Neuronal stem cell (in vitro differentiated cells): ENCODE results near the gene S1PR4.

ENCODE experiments used
- DNase-seq: peaks from one replicate; pipeline ENCODE4 v3.0.0-alpha.2; 2013; ENCODE audit warnings: low spot score
- H2AFZ ChIP-seq: one replicate; pipeline ENCODE4 v1.6.1; 2013; ENCODE audit warnings: mild to moderate bottlenecking, low read length, inconsistent platforms
- H2AK5ac ChIP-seq: 2 replicates; pipeline ENCODE4 v1.6.1; 2013; ENCODE audit warnings: low read depth, mild to moderate bottlenecking, inconsistent platforms, low read length, moderate library complexity, mixed read lengths
- H2BK120ac ChIP-seq: 2 replicates; pipeline ENCODE4 v1.6.1; 2013; ENCODE audit warnings: low read depth, mild to moderate bottlenecking, inconsistent platforms, low read length, moderate library complexity, mixed read lengths
- H2BK12ac ChIP-seq: one replicate; pipeline ENCODE4 v1.6.1; 2013; ENCODE audit warnings: low read length, inconsistent platforms
- H2BK15ac ChIP-seq: 2 replicates; pipeline ENCODE4 v1.6.1; 2013; ENCODE audit warnings: mild to moderate bottlenecking, low read length, inconsistent platforms, mixed read lengths
- H2BK5ac ChIP-seq: one replicate; pipeline ENCODE4 v1.6.1; 2013; ENCODE audit warnings: inconsistent platforms, mild to moderate bottlenecking, low read length, moderate library complexity
- H3K14ac ChIP-seq: one replicate; pipeline ENCODE4 v1.6.1; 2013; ENCODE audit warnings: low read length, inconsistent platforms
- H3K18ac ChIP-seq: 2 replicates; pipeline ENCODE4 v1.6.1; 2013; ENCODE audit warnings: low read length, inconsistent platforms
- H3K23ac ChIP-seq: 2 replicates; pipeline ENCODE4 v1.6.1; 2013; ENCODE audit warnings: low read depth, mild to moderate bottlenecking, mixed read lengths, low read length, inconsistent platforms; ENCODE audit not compliant: poor library complexity
- H3K27ac ChIP-seq: replicated peaks from 3 replicates; pipeline ENCODE4 v1.5.1; 2013; ENCODE audit warnings: low read length, inconsistent platforms
- H3K27me3 ChIP-seq, 3 experiments: 2 replicates each; pipeline ENCODE4 v1.6.1; 2013; ENCODE audit warnings: low read length in 3 of 3, mild to moderate bottlenecking in 2 of 3, inconsistent platforms in 1 of 3, low read depth in 1 of 3, mixed read lengths in 1 of 3, moderate library complexity in 1 of 3; ENCODE audit not compliant: control insufficient read depth in 3 of 3, insufficient read depth in 3 of 3
- H3K36me3 ChIP-seq, 2 donors: replicated peaks in 1 of 2; 2 replicates each; pipeline ENCODE4 v1.6.1; 2013; ENCODE audit warnings: low read length in 2 of 2; ENCODE audit not compliant: control insufficient read depth in 2 of 2, insufficient read depth in 2 of 2
- H3K4ac ChIP-seq: 2 replicates; pipeline ENCODE4 v1.6.1; 2013; ENCODE audit warnings: inconsistent platforms, mild to moderate bottlenecking, low read length, moderate library complexity
- H3K4me1 ChIP-seq, 2 donors: 1 replicate in 1 of 2; 2 replicates in 1 of 2; pipeline ENCODE4 v1.6.1; 2013; ENCODE audit warnings: low read length in 2 of 2, low read depth in 1 of 2; ENCODE audit not compliant: control insufficient read depth in 2 of 2, insufficient read depth in 1 of 2
- H3K4me2 ChIP-seq: one replicate; pipeline ENCODE4 v1.6.1; 2013; ENCODE audit warnings: mild to moderate bottlenecking, low read length, inconsistent platforms; ENCODE audit not compliant: insufficient read depth, poor library complexity, severe bottlenecking
- H3K4me3 ChIP-seq, 2 donors: 2 replicates each; pipeline ENCODE4 v1.5.1; 2013; ENCODE audit warnings: low read length in 2 of 2, mild to moderate bottlenecking in 2 of 2, inconsistent platforms in 1 of 2, moderate library complexity in 1 of 2
- H3K79me1 ChIP-seq: one replicate; pipeline ENCODE4 v1.6.1; 2013; ENCODE audit warnings: low read depth, mild to moderate bottlenecking, inconsistent platforms, low read length, moderate library complexity
- H3K9ac ChIP-seq: one replicate; pipeline ENCODE4 v1.6.1; 2013; ENCODE audit warnings: mild to moderate bottlenecking, low read depth, low read length, inconsistent platforms; ENCODE audit not compliant: poor library complexity
- H3K9me3 ChIP-seq, 2 donors: replicated peaks in 1 of 2; 2 replicates each; pipeline versions ENCODE3 to v1.6.1; 2013; ENCODE audit warnings: low read length in 2 of 2, mild to moderate bottlenecking in 2 of 2, inconsistent platforms in 1 of 2, low read depth in 1 of 2, mixed read lengths in 1 of 2, moderate library complexity in 1 of 2; ENCODE audit not compliant: control insufficient read depth in 2 of 2, insufficient read depth in 1 of 2
- H4K8ac ChIP-seq: one replicate; pipeline ENCODE4 v1.6.1; 2013; ENCODE audit warnings: low read depth, mild to moderate bottlenecking, inconsistent platforms, low read length, moderate library complexity
- H4K91ac ChIP-seq: one replicate; pipeline ENCODE4 v1.6.1; 2013; ENCODE audit warnings: low read length, low read depth, mild to moderate bottlenecking, inconsistent platforms; ENCODE audit not compliant: poor library complexity
- WGBS, 2 donors: extraction: QIAGEN DNeasy Blood & Tissue Kit; methylation state at CpG; one replicate each; pipeline ENCODE4 v1.1.7; 2013; ENCODE audit warnings: missing lambda C conversion rate in 2 of 2, mixed read lengths in 1 of 2; ENCODE audit not compliant: insufficient read length in 2 of 2, insufficient replicate concordance in 1 of 2; ENCODE audit errors: extremely low coverage in 2 of 2; 5-methylcytosine and 5-hydroxymethylcytosine counted together

S1PR4 gene

DNA sequence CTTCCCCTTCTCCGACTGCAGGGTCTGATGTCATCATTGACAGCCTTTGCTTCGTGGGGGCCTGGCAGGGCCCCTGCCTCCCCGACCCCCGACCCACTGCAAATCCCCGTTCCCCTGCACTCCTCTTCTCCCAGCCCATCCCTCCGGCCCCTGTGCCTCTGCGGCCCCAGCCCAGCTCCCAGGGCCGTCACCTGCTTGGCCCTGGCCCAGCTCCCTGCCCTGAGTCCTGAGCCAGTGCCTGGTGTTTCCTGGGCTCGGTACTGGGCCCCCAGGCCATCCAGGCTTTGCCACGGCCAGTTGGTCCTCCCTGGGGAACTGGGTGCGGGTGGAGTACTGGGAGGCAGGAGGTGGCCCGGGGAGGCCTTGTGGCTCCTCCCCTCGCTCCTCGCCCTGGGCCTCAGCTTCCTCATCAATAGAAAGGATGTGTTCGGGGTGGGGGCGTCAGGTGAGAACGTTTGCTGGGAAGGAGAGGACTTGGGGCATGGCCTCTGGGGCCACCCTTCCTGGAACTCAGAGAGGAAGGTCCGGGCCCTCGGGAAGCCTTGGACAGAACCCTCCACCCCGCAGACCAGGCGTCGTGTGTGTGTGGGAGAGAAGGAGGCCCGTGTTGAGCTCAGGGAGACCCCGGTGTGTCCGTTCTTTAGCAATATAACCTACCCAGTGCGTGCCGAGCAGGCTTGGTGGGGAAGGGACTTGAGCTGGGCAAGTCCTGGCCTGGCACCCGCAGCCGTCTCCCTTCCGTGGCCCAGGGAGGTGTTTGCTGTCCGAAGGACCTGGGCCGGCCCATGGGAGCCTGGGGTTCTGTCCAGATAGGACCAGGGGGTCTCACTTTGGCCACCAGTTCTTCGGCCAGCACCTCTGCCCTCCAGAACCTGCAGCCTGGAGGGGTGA lies 30.0 kb downstream of the S1PR4 start:
- Histone ChIP-seq H2AK5ac (no peak overlapping the region), H2AFZ (no peak overlapping the region), H3K4me3 (no peak overlapping the region), H4K91ac (no peak overlapping the region), H3K14ac (peak overlapping the region; percentile 21), H2BK12ac (no peak overlapping the region), H3K23ac (no peak overlapping the region), H3K36me3 (peaks cover 19 to 51% of the 10 kb centered on the region in 2 donors), H3K4me2 (no peak overlapping the region), H3K4ac (no peak overlapping the region), H3K9me3 (peaks cover 0 to 2% of the 10 kb centered on the region in 2 donors), H3K27me3 (no peaks in the 10 kb centered on the region), H3K27ac (no peak overlapping the region), H3K9ac (no peak overlapping the region), H2BK15ac (no peak overlapping the region), H3K4me1 (peaks cover 1 to 4% of the 10 kb centered on the region in 2 donors), H2BK5ac (peak overlapping the region; percentile 39), H3K18ac (no peak overlapping the region), H3K79me1 (peaks cover 5% of the 10 kb centered on the region), H4K8ac (no peak overlapping the region), H2BK120ac (no peak overlapping the region)
- no peak for DNase-seq
- no CpG with 5 or more reads among the region's 33 CpGs for WGBS, 2 donors

DNA sequence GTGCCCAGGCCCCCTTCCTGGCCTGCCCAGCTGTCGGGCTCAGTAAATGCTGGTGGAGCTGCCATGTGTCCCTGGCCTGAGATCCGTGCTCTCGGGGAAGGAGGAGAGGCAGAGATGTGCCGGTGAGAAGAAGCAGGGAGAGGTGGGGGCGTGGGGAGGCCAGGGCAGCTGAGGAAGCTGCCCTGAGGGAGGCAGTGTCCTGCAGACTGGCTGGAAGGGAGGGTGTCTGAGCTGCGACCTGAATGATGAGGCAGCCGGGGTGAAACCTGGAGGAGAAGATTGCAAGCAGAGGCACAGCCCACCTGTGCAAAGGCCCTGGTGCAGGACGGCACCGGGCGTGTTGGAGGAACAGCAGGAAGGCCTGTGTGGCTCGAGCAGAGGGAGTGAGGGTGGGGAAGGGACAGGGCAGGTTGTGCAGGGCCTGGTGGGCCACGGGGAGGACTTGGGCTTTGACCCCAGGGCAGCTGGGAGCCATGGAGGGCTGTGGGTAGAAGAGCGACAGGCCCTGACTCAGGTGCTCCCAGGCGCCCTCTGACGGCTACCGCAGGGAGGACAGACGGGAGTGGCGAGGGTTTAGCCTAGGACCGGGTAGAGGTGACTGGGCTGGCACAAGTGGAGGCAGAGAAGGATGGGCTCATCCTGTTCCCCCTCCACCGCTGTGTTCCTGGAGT lies 31.9 kb downstream of the S1PR4 start:
- peaks cover 5% of the 10 kb centered on the region for H3K79me1 ChIP-seq
- DNase-seq, result no peak
- peaks cover 1 to 8% of the 10 kb centered on the region in 2 donors for H3K4me1 ChIP-seq
- no peak overlapping the region for H2BK5ac ChIP-seq
- no peak overlapping the region for H3K4me2 ChIP-seq
- no peak overlapping the region for H3K4me3 ChIP-seq
- H3K4ac ChIP-seq, result no peak overlapping the region
- H3K18ac ChIP-seq, result no peak overlapping the region
- no peak overlapping the region for H2BK15ac ChIP-seq
- H3K14ac ChIP-seq, result no peak overlapping the region
- H2BK12ac ChIP-seq, result no peak overlapping the region
- peaks cover 0 to 2% of the 10 kb centered on the region in 2 donors for H3K9me3 ChIP-seq
- H3K27ac ChIP-seq, result no peak overlapping the region
- no peak overlapping the region for H2AK5ac ChIP-seq
- H4K8ac ChIP-seq, result no peak overlapping the region
- H3K9ac ChIP-seq, result no peak overlapping the region
- no peak overlapping the region for H2AFZ ChIP-seq
- peaks cover 14 to 32% of the 10 kb centered on the region in 2 donors for H3K36me3 ChIP-seq
- no peak overlapping the region for H2BK120ac ChIP-seq
- no CpG with 5 or more reads among the region's 20 CpGs for WGBS, 2 donors
- no peak overlapping the region for H3K23ac ChIP-seq
- H3K27me3 ChIP-seq, result no peaks in the 10 kb centered on the region
- H4K91ac ChIP-seq, result no peak overlapping the region

DNA sequence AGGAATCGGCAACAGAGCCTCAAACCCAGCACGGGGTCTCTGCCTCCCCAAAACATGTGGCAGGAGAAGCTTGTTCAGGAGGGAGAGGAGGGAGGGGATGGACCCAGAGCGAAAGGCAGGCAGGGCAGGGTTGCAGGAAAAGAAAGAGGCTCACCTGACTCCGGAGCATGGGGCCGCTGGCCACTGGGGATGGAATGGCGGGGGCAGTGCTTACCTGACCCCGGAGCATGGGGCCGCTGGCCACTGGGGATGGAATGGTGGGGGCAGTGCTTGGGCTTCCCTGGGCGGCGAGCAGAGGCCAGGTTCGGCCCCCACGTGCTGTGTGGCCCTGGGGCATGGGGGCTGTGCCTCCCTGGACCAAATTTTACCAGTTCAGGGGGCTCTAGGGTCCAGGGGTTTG lies 32.6 kb downstream of the S1PR4 start:
- H3K79me1 ChIP-seq, result peaks cover 4% of the 10 kb centered on the region
- no CpG with 5 or more reads among the region's 12 CpGs for WGBS, 2 donors
- no peak overlapping the region for H3K23ac ChIP-seq
- no peak overlapping the region for H4K91ac ChIP-seq
- H3K18ac ChIP-seq, result peak overlapping the region; percentile 19
- H2BK120ac ChIP-seq, result no peak overlapping the region
- peaks cover 0 to 2% of the 10 kb centered on the region in 2 donors for H3K9me3 ChIP-seq
- no peak overlapping the region for H3K4me2 ChIP-seq
- H3K14ac ChIP-seq, result no peak overlapping the region
- no peak overlapping the region for H4K8ac ChIP-seq
- no peak overlapping the region for H2BK12ac ChIP-seq
- H3K27ac ChIP-seq, result no peak overlapping the region
- H3K4ac ChIP-seq, result no peak overlapping the region
- H2BK5ac ChIP-seq, result no peak overlapping the region
- H3K36me3 ChIP-seq, result peaks cover 13 to 27% of the 10 kb centered on the region in 2 donors
- no peak overlapping the region for H2AK5ac ChIP-seq
- no peak overlapping the region for H2AFZ ChIP-seq
- no peaks in the 10 kb centered on the region for H3K27me3 ChIP-seq
- no peak overlapping the region for H3K4me3 ChIP-seq
- no peak overlapping the region for H3K9ac ChIP-seq
- H2BK15ac ChIP-seq, result no peak overlapping the region
- peaks cover 1 to 8% of the 10 kb centered on the region in 2 donors for H3K4me1 ChIP-seq
- DNase-seq, result no peak

DNA sequence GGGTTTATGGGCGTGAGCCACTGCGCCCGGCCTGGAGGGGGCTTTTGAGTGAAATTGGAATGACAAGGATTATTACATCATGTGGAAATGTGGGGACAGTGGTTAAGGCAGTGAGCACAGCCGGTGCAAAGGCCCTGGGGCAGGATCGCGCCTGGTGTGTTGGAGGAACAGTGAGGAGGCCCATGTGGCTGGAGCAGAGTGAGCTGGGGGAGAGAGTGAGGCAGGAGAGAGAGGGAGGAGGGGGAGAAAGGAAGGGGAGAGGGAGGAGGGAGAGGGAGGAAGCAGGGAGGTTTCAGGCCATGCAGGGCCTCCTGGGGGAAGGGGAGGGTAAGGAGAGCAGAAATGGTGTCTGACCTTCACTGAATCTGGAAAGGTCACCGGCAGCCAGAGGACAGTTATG lies 34.6 kb downstream of the S1PR4 start:
- Histone ChIP-seq H3K4me1 (peaks cover 1 to 4% of the 10 kb centered on the region in 2 donors), H2BK120ac (no peak overlapping the region), H3K4ac (no peak overlapping the region), H3K18ac (no peak overlapping the region), H3K23ac (no peak overlapping the region), H3K27me3 (no peaks in the 10 kb centered on the region), H3K27ac (no peak overlapping the region), H2AFZ (no peak overlapping the region), H3K79me1 (peaks cover 2% of the 10 kb centered on the region), H4K91ac (no peak overlapping the region), H2BK5ac (no peak overlapping the region), H2BK15ac (no peak overlapping the region), H2BK12ac (no peak overlapping the region), H3K14ac (no peak overlapping the region), H3K4me2 (no peak overlapping the region), H2AK5ac (no peak overlapping the region), H3K4me3 (no peak overlapping the region), H3K9me3 (peaks cover 0 to 2% of the 10 kb centered on the region in 2 donors), H4K8ac (no peak overlapping the region), H3K36me3 (peaks cover 5 to 8% of the 10 kb centered on the region in 2 donors), H3K9ac (no peak overlapping the region)
- no CpG with 5 or more reads among the region's 7 CpGs for WGBS, 2 donors
- no peak for DNase-seq
